GM18519 (cell line): ENCODE data around the gene GLT6D1.

Experiments used
- ATAC-seq: cut with Tn5 transposase; IDR thresholded peaks from one replicate; pipeline ENCODE4 v1.9.1; 2021; ENCODE audit warnings: mild to moderate bottlenecking, moderate library complexity; ENCODE audit not compliant: unreplicated experiment, low FRiP score

GLT6D1 gene

GRCh38 chr9:135632841-135633240, 6.5 kb downstream of the GLT6D1 start:
- no peak for ATAC-seq

DNA sequence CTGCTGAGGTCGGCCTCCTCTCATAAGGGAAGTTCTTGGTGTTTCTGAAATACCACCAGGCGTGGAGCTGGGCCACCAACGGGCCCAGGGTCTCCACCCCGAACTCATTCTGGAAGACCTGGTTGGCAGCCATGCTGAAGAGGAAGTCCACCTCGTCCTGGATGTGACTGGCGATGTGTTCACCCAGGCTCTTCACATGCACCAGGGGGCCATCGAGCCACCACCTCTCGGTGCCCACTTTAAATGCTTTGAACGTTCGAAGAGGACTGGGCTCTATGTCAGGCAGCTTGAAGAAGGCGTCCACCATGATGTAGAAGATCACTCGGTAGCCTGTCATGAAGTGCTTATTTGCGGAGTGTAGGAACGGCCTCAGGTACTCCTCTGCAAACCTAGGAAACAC, 15.1 kb downstream of the GLT6D1 start:
- ATAC-seq, result no peak

GRCh38 chr9:135622415-135623020, 16.8 kb downstream of the GLT6D1 start:
- no peak for ATAC-seq

DNA sequence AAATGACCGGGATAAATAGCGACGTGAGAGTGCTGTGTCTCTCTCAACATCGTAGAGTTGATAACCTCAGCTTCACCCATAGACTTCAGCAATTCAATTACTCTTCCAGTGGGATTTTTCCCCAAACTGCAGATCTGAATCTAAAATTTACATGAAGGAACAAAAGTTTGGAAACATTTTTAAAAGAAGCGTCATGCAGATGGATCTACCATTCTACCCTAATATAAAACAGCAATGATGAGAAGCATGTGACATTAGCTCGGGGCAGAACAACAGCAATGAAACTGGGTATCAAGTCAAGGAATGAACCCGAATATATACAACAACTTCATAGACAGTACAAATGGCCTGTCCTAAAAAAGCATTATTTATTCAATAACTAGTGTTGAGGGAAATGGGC, 18.8 kb downstream of the GLT6D1 start:
- no peak for ATAC-seq

DNA sequence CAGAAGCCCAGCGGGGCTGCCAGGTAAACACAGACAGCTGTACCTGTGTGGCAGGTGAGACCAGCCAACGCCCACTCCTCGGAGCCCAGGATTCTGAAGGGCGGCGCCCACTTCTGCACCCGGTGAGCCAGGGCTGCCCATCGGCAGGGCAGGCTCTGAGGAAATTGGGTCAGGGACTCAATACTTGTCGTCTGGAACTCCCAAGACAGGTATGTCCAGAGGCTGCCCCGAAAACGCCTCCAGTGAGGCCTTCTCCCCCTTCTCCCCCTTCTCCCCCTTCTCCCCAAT, 19.8 kb downstream of the GLT6D1 start:
- no peak for ATAC-seq

GRCh38 chr9:135618866-135619598, 20.3 kb downstream of the GLT6D1 start:
- ATAC-seq, result no peak

DNA sequence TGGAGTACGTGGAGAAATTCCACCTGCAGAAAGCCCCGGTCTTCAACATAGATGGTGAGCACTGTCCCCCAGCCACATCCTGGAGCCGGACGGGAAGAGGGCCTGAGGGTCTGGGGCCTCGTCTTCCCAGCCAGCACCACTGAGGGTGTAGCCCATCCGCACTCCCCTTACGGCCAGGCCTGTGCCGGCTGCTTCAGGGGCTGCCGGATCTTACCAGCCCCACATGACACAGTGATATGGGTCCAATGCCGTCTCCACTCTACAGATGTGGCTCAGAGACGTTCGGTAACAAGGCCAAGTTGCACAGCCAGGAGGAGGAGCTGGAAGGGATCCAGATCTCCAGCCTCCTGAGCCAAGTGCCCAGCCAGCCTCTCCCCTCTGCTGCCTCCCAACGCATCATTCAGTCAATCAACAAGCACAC, 21.3 kb downstream of the GLT6D1 start:
- no peak for ATAC-seq

- ATAC-seq, result no peak
These were observed 21.8 kb downstream of the GLT6D1 start for GRCh38 chr9:135617538-135617900.

GRCh38 chr9:135616619-135617537, 22.5 kb downstream of the GLT6D1 start:
- no peak for ATAC-seq

DNA sequence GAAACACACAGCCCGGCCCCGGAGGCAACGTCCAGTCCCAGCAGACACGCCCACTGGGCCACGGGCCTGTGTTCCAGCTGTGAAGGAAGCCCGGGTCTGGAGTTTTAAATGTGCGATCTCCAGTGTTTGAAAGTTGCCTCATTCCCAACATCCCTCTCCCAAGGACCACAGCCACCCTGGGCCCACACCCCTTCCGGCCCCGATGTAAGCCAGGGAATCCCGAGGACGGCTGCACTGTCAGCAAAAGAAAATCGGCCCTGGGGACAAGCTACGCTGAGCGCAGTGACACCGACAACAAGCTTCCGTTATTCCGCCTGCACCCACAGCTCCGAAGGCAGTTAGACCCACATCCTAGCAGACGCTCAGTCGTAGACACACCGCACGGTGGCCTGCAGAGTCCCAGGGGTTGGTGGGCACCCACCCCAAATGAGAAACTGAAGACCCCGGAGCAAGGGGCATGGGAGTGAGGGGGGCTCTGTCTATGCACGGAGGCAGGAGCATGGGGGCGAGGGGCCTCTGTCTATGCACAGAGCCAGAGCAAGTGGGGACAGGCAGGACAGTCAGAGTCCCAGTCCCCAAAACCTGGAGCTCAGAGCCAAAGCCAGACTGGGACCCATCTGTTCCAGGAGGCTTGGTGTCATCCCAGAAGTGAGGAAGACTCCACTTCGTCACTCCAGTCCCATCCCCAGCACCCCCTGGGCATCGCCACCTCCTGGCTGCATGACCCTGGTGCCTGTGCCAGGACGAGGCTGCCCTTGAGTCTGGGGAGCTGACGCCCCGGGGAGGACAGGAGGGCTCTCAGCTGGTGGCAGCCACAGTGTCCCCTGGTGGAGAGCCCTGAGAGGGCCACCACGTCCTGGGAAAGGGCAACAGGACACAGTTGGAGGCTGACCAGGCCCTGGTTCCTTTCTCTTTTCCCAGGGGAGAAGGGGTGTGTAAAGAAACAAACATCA, 23.4 kb downstream of the GLT6D1 start:
- ATAC-seq, result no peak

- ATAC-seq, result no peak
These were observed 24.3 kb downstream of the GLT6D1 start for GRCh38 chr9:135614821-135615665.

- ATAC-seq, result no peak
These were observed 25.2 kb downstream of the GLT6D1 start for GRCh38 chr9:135613946-135614805.

DNA sequence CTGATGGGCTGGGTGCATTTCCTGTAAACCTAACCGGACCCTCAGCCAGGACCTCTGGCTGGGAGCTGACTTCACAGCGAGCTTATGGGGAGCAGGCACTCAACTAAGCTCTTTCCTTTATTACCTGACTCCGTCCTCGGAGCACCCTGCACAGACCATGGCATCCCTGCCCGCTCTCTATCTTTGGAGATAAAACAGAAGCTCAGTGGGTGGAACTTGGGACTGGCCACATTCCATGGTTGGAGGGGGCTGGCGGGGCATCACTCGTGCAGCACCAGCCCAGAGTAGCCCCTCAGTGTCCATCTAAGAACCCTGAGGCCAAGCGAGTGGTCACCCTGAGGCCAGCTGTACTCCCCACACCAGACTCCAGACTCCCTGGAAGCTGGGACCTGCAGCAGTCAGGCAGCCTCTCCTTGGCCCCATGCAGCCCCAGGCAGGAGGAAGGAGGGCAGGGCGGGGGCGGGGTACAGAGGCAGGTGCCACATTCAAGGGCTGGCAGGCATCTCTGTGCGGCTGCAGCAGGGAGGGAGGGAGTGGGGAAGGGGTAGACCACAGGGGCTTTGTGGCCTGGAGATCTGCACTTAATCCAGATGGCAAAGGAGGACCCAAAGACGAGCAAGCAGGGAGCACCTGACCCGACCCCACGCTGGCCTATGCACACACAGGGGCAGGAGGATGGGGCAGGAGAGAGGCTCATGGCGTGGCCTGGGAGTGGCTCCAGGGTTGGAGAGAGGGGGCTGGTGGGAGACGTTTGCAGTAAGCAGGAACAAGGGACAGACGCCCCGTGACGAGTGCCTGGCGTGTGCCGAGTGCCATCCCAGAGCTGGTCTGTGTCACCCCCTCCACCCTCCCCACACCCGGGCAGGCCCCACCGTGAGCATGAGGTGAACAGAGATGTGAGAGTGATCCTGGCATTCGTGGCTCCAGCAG, 26.1 kb downstream of the GLT6D1 start:
- no peak for ATAC-seq

DNA sequence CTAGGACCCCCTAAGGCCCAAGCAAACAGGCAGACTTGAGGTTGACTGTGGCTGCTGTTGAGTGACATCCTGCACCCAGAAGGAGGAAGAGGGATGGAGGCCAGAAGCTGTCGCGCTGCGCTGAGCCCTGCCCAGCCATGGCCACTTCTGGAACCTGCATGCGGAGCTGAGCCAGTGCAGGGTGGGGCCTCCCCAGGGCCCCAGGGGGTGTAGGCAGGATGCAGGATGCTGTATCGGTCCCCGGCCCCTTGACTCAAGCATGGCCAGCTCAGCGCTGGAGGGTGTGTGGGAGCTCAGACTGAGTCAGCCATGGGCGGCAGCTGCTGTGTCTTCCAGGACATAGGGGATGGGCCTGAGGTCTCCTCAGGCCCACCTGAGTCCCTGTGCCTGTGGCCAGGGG, 26.9 kb downstream of the GLT6D1 start:
- ATAC-seq, result no peak

GRCh38 chr9:135611875-135612209, 27.5 kb downstream of the GLT6D1 start:
- no peak for ATAC-seq

DNA sequence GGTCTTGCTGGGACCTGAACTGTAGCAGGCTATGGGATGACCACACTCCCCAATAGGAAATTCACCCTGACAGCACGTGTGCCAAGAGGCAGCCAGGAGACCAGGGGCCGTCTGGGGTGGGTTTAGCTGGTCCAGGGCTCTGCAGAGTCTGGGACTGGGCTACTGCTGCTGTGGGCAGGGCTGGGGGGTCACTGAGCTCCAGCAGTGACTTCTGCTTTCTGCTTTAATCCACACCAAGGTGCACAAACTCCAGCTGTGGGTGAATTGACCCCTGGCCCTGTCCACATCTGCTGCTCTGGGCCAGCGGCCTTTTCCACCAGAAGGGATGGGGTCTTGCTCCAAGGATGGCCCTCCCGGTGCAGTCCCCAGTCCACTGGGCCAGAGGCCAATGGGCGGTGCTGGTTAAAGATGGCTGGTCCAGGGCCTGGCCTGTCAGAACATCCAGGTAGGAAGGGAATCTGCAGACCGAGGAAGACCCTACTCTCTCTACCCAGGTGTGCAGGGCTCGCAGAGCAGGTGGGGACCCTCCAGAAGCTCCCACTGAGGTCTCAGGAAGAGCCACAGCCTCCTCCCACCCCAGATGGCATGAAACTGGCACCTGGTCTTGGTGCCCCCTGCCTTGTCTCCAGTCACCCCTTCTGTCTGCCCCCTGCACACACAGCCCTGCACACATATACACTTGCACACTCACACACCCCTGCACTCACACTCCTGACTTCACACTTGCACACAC, 28.0 kb downstream of the GLT6D1 start:
- ATAC-seq, result no peak
